Measurements from ENCODE around the gene MRPL19. TPM values are rescaled to one million over a fixed set of nuclear protein-coding genes. Genes with fewer than 3 reads are reported as not detected.

The MRPL19 gene
- polyA plus RNA-seq, 1 experiment = 13.9 TPM

DNA sequence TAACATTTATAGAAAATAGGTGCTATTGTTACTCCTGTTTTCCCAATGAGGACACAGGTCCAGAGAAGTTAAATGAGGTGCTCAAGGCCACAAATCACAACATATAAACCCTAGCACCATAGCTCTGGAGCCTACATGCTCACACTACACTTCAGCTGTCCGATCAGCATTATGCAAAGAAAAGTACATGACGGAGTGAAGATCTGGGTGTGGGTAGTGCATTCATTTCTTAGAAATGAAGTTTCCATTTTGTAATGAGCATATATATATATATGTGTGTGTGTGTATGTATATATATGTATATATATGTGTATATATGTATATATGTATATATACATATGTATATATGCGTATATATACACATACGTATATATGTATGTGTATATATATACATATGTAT lies 30.2 kb upstream of the MRPL19 start:
- no peak for DNase-seq (ENCODE audit: low read depth)
- ChIA-PET POLR2A (no interaction called here), CTCF (interaction anchor here (0.8 to 5.6 kb wide), 6 partner anchors 10 to 152 kb away, joined by 3 to 82 read pairs (median 6); no protein-coding TSS in a partner anchor)
- H3K4me3 ChIP-seq (ENCODE audit: low read depth, low read length) = no peak overlapping the region
- TF ChIP-seq, protein P1, sequence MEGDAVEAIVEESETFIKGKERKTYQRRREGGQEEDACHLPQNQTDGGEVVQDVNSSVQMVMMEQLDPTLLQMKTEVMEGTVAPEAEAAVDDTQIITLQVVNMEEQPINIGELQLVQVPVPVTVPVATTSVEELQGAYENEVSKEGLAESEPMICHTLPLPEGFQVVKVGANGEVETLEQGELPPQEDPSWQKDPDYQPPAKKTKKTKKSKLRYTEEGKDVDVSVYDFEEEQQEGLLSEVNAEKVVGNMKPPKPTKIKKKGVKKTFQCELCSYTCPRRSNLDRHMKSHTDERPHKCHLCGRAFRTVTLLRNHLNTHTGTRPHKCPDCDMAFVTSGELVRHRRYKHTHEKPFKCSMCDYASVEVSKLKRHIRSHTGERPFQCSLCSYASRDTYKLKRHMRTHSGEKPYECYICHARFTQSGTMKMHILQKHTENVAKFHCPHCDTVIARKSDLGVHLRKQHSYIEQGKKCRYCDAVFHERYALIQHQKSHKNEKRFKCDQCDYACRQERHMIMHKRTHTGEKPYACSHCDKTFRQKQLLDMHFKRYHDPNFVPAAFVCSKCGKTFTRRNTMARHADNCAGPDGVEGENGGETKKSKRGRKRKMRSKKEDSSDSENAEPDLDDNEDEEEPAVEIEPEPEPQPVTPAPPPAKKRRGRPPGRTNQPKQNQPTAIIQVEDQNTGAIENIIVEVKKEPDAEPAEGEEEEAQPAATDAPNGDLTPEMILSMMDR (IDR thresholded peaks at IDR 0.05; ENCODE audit: insufficient read depth, low read depth, low read length) = no peak
- no peaks in the 10 kb centered on the region for H3K36me3 ChIP-seq (ENCODE audit: control insufficient read depth, insufficient read depth, low read length)
- peaks cover 1% of the 10 kb centered on the region; the same call in 1 of the 2 replicates for H3K27me3 ChIP-seq (ENCODE audit: control insufficient read depth, insufficient read depth, low read length)

GRCh38 chr2:75616933-75617332 lies 29.6 kb upstream of the MRPL19 start:
- H3K36me3 ChIP-seq (ENCODE audit: control insufficient read depth, insufficient read depth, low read length) = no peaks in the 10 kb centered on the region

GRCh38 chr2:75619956-75620740 lies 26.4 kb upstream of the MRPL19 start:
- ChIA-PET CTCF (interaction anchor here (2.2 to 7.5 kb wide), 3 partner anchors 11 to 155 kb away, joined by 7 to 53 read pairs (median 38); no protein-coding TSS in a partner anchor), POLR2A (interaction anchor here (0.6 kb wide), 1 partner anchor 35 kb away, joined by 9 read pairs; no protein-coding TSS in a partner anchor)
- DNase-seq (ENCODE audit: low read depth) = no peak
- no peak overlapping the region for H3K4me3 ChIP-seq (ENCODE audit: low read depth, low read length)
- peaks cover 9% of the 10 kb centered on the region for H3K27me3 ChIP-seq (ENCODE audit: control insufficient read depth, insufficient read depth, low read length)
- no peaks in the 10 kb centered on the region for H3K36me3 ChIP-seq (ENCODE audit: control insufficient read depth, insufficient read depth, low read length)
- TF ChIP-seq, protein P1 (IDR thresholded peaks at IDR 0.05; ENCODE audit: insufficient read depth, low read depth, low read length) = no peak

More at GRCh38 chr2:75616933-75617332, 29.6 kb upstream of the MRPL19 start:
- DNase-seq (ENCODE audit: low read depth) = no peak
- TF ChIP-seq, protein P1 (IDR thresholded peaks at IDR 0.05; ENCODE audit: insufficient read depth, low read depth, low read length) = no peak
- H3K27me3 ChIP-seq (ENCODE audit: control insufficient read depth, insufficient read depth, low read length) = peaks cover 1% of the 10 kb centered on the region; the same call in 1 of the 2 replicates
- H3K4me3 ChIP-seq (ENCODE audit: low read depth, low read length) = no peak overlapping the region
- POLR2A ChIA-PET = no interaction called here
- CTCF ChIA-PET = interaction anchor here (1.6 to 5.6 kb wide), 2 partner anchors 11 to 152 kb away, joined by 6 to 82 read pairs; no protein-coding TSS in a partner anchor

- ChIA-PET POLR2A (no interaction called here), CTCF (interaction anchor here (4.6 to 7.5 kb wide), 2 partner anchors 12 to 156 kb away, joined by 38 to 53 read pairs; no protein-coding TSS in a partner anchor)
- peaks cover 10% of the 10 kb centered on the region for H3K27me3 ChIP-seq (ENCODE audit: control insufficient read depth, insufficient read depth, low read length)
- DNase-seq (ENCODE audit: low read depth) = no peak
- H3K4me3 ChIP-seq (ENCODE audit: low read depth, low read length) = no peak overlapping the region
- no peaks in the 10 kb centered on the region for H3K36me3 ChIP-seq (ENCODE audit: control insufficient read depth, insufficient read depth, low read length)
- TF ChIP-seq, protein P1 (IDR thresholded peaks at IDR 0.05; ENCODE audit: insufficient read depth, low read depth, low read length) = no peak
These were observed 25.4 kb upstream of the MRPL19 start for GRCh38 chr2:75621228-75621627.

- ChIA-PET POLR2A (no interaction called here), CTCF (interaction anchor here (0.9 to 7.5 kb wide), 3 partner anchors 14 to 157 kb away, joined by 3 to 53 read pairs (median 8); no protein-coding TSS in a partner anchor)
- TF ChIP-seq, protein P1 (IDR thresholded peaks at IDR 0.05; ENCODE audit: insufficient read depth, low read depth, low read length) = no peak
- no peaks in the 10 kb centered on the region for H3K36me3 ChIP-seq (ENCODE audit: control insufficient read depth, insufficient read depth, low read length)
- DNase-seq (ENCODE audit: low read depth) = no peak
- no peak overlapping the region for H3K4me3 ChIP-seq (ENCODE audit: low read depth, low read length)
- H3K27me3 ChIP-seq (ENCODE audit: control insufficient read depth, insufficient read depth, low read length) = peaks cover 11% of the 10 kb centered on the region
These were observed 24.1 kb upstream of the MRPL19 start for GRCh38 chr2:75622500-75622899.
